ENCODE results near the gene STK31.
"Not testable (repeated sequence)": the region's sequence is repeated elsewhere in the genome, so short reads cannot be mapped to it uniquely, and the experiment has no call there.

STK31 gene

GRCh38 chr7:23873306-23873705 lies 163.3 kb downstream of the STK31 start:
- no peak overlapping the region for H3K4me3 ChIP-seq (replicated peaks; ENCODE audit: low read depth, low read length)
- no peaks in the 10 kb centered on the region for H3K36me3 ChIP-seq (ENCODE audit: control insufficient read depth, insufficient read depth, low read length)
- no peak for TF ChIP-seq CTCF (IDR thresholded peaks at IDR 0.05; ENCODE audit: insufficient read depth, low read length, poor library complexity, severe bottlenecking)
- no peaks in the 10 kb centered on the region for H3K27me3 ChIP-seq (replicated peaks; ENCODE audit: control insufficient read depth, insufficient read depth, low read length)
- DNase-seq (ENCODE audit: extremely low read depth, insufficient read length): no peak

- H3K27me3 ChIP-seq (replicated peaks; ENCODE audit: control insufficient read depth, insufficient read depth, low read length); H3K4me3 ChIP-seq (replicated peaks; ENCODE audit: low read depth, low read length); H3K36me3 ChIP-seq (ENCODE audit: control insufficient read depth, insufficient read depth, low read length); DNase-seq (ENCODE audit: extremely low read depth, insufficient read length): not testable (repeated sequence)
Measured at GRCh38 chr7:23876526-23876925, 166.5 kb downstream of the STK31 start.
